ENCODE data around the gene BDH1.
A peak's percentile ranks its signal among the peaks of the same experiment; 100 is the strongest.
"Not testable (repeated sequence)": the region's sequence is repeated elsewhere in the genome, so short reads cannot be mapped to it uniquely, and the experiment has no call there.

BDH1 gene

GRCh38 chr3:197555281-197556261 lies at the start of gene BDH1:
BDH1 (minus strand) TSS chr3:197555968; CDS start chr3:197546443, 9,525 bp downstream.
- Histone ChIP-seq H3K4me3 (ENCODE audit: low read depth in 1 of 2, low read length in 2 of 2) (peak within 1 kb of the TSS; percentile 88 to 91), H3K4me1 (ENCODE audit: insufficient read depth, low read length) (peaks cover 8% of the 10 kb centered on the region), H3K36me3 (ENCODE audit: insufficient read depth, low read length) (no peaks in the 10 kb centered on the region), H3K27ac (ENCODE audit: low read depth, low read length) (peak within 1 kb of the TSS; percentile 75), H3K9ac (ENCODE audit: low read length) (peak within 1 kb of the TSS; percentile 87), H3K9me3 (ENCODE audit: low read length) (no peaks in the 10 kb centered on the region), H3K27me3 (ENCODE audit: control insufficient read depth in 1 of 2, insufficient read depth in 2 of 2, low read length in 2 of 2) (peaks cover 10 to 22% of the 10 kb centered on the region in 2 donors)

DNA sequence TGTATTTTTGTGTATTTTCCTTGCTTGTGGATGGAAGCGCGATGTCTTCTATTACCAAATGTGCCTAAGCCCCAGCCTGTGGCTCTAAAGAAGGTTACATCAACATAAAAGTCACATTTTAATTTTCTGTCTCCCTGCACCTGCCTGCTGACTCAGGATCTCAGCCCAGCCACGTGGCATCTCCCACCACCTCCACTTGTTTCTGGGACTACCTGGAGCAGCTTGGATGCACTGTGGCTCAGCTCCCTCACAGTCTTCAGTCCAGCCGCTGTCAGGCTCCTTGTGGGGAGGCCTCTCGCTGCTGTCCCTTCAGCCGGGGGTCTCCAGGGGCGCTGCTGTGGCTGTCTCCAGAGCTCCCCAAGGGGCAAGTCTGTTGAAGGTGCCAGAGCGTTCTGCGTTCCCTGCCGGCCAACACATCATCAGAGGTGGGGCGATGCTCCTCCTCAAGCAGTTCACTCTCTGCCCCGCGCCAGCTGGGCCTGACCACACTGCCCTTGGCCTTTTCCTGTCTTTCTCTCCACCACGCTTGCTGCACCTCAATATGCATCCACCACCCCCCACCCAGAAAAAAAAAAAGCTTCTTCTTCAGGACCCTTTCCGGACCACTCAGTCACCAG lies 47.7 kb upstream of the BDH1 start:
- no peak overlapping the region for H3K4me3 ChIP-seq (ENCODE audit: low read depth in 1 of 2, low read length in 2 of 2)
- H3K9me3 ChIP-seq (ENCODE audit: low read length), result no peaks in the 10 kb centered on the region
- no peak overlapping the region for H3K27ac ChIP-seq (ENCODE audit: low read depth, low read length)
- H3K36me3 ChIP-seq (ENCODE audit: insufficient read depth, low read length), result peaks cover 24% of the 10 kb centered on the region
- no peaks in the 10 kb centered on the region for H3K27me3 ChIP-seq (ENCODE audit: control insufficient read depth in 1 of 2, insufficient read depth in 2 of 2, low read length in 2 of 2)
- H3K9ac ChIP-seq (ENCODE audit: low read length), result no peak overlapping the region
- H3K4me1 ChIP-seq (ENCODE audit: insufficient read depth, low read length), result peaks cover 8% of the 10 kb centered on the region

- not testable (repeated sequence) for H3K9me3 ChIP-seq (ENCODE audit: low read length); H3K27ac ChIP-seq (ENCODE audit: low read depth, low read length); H3K4me3 ChIP-seq (ENCODE audit: low read depth in 1 of 2, low read length in 2 of 2); H3K4me1 ChIP-seq (ENCODE audit: insufficient read depth, low read length); H3K27me3 ChIP-seq (ENCODE audit: control insufficient read depth in 1 of 2, insufficient read depth in 2 of 2, low read length in 2 of 2); H3K9ac ChIP-seq (ENCODE audit: low read length)
- peaks cover 13% of the 10 kb centered on the region for H3K36me3 ChIP-seq (ENCODE audit: insufficient read depth, low read length)
Observed at GRCh38 chr3:197602351-197602750, 46.6 kb upstream of the BDH1 start.

- not testable (repeated sequence) for H3K27ac ChIP-seq (ENCODE audit: low read depth, low read length); H3K4me1 ChIP-seq (ENCODE audit: insufficient read depth, low read length); H3K4me3 ChIP-seq (ENCODE audit: low read depth in 1 of 2, low read length in 2 of 2); H3K9ac ChIP-seq (ENCODE audit: low read length); H3K36me3 ChIP-seq (ENCODE audit: insufficient read depth, low read length); H3K9me3 ChIP-seq (ENCODE audit: low read length); H3K27me3 ChIP-seq (ENCODE audit: control insufficient read depth in 1 of 2, insufficient read depth in 2 of 2, low read length in 2 of 2)
Observed at GRCh38 chr3:197601566-197601840, 45.7 kb upstream of the BDH1 start.

- Histone ChIP-seq H3K4me3 (ENCODE audit: low read depth in 1 of 2, low read length in 2 of 2) (no peak overlapping the region), H3K36me3 (ENCODE audit: insufficient read depth, low read length) (no peaks in the 10 kb centered on the region), H3K27me3 (ENCODE audit: control insufficient read depth in 1 of 2, insufficient read depth in 2 of 2, low read length in 2 of 2) (no peaks in the 10 kb centered on the region), H3K9ac (ENCODE audit: low read length) (no peak overlapping the region), H3K9me3 (ENCODE audit: low read length) (no peaks in the 10 kb centered on the region), H3K27ac (ENCODE audit: low read depth, low read length) (no peak overlapping the region), H3K4me1 (ENCODE audit: insufficient read depth, low read length) (peaks cover 8% of the 10 kb centered on the region)
Observed at GRCh38 chr3:197600796-197601565, 45.2 kb upstream of the BDH1 start.

GRCh38 chr3:197599089-197599765 lies 43.5 kb upstream of the BDH1 start:
- H3K9me3 ChIP-seq (ENCODE audit: low read length), result no peaks in the 10 kb centered on the region
- H3K4me3 ChIP-seq (ENCODE audit: low read depth in 1 of 2, low read length in 2 of 2), result no peak overlapping the region
- H3K27me3 ChIP-seq (ENCODE audit: control insufficient read depth in 1 of 2, insufficient read depth in 2 of 2, low read length in 2 of 2), result no peaks in the 10 kb centered on the region
- no peak overlapping the region for H3K9ac ChIP-seq (ENCODE audit: low read length)
- H3K4me1 ChIP-seq (ENCODE audit: insufficient read depth, low read length), result peaks cover 8% of the 10 kb centered on the region
- H3K36me3 ChIP-seq (ENCODE audit: insufficient read depth, low read length), result no peaks in the 10 kb centered on the region
- H3K27ac ChIP-seq (ENCODE audit: low read depth, low read length), result no peak overlapping the region

DNA sequence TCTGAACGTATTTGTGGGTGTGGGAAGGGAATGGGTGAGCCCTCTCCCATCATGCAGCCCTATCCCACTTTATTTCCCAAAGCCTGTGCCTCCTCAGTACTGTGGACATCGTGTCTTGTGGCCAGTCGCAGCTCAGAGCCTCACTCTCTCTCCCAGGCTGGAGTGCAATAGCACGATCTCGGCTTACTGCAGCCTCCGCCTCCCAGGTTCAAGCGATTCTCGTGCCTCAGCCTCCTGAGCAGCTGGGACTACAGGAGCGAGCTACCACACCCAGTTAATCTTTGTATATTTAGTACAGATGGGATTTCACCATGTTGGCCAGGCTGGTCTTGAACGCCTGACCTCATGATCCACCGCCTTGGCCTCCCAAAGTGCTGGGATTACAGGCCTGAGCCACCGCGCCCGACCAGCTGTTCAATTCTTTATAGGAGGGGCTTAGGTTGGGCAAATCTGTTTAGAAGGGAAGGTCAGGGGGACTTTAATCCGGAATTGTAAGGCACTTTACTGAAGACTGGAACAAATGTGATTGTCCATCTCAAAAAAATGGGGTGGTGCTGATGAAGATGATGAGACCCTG lies 42.7 kb upstream of the BDH1 start:
- no peak overlapping the region for H3K27ac ChIP-seq (ENCODE audit: low read depth, low read length)
- no peaks in the 10 kb centered on the region for H3K36me3 ChIP-seq (ENCODE audit: insufficient read depth, low read length)
- H3K9me3 ChIP-seq (ENCODE audit: low read length), result no peaks in the 10 kb centered on the region
- H3K9ac ChIP-seq (ENCODE audit: low read length), result no peak overlapping the region
- no peak overlapping the region for H3K4me3 ChIP-seq (ENCODE audit: low read depth in 1 of 2, low read length in 2 of 2)
- H3K4me1 ChIP-seq (ENCODE audit: insufficient read depth, low read length), result peaks cover 8% of the 10 kb centered on the region
- H3K27me3 ChIP-seq (ENCODE audit: control insufficient read depth in 1 of 2, insufficient read depth in 2 of 2, low read length in 2 of 2), result no peaks in the 10 kb centered on the region

DNA sequence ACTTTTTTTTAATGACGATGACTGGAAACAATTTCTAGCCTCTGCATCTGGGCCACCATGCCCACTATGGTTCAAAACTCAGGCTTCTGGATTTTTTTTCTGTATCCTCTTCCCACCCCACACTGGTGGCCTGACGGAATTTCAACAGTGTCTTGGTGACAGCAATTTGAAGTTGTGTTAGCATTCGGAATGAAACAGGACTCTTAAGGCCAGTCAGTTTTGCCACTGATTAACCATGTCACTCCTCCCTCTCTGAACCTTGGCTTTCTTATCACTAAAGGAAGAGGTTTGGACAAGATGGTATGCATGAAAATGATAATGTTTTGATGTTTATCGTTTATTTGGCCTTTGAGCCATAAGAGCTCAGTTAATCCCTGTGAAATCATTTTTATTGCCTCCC lies 41.6 kb upstream of the BDH1 start:
- no peak overlapping the region for H3K27ac ChIP-seq (ENCODE audit: low read depth, low read length)
- no peaks in the 10 kb centered on the region for H3K36me3 ChIP-seq (ENCODE audit: insufficient read depth, low read length)
- H3K9ac ChIP-seq (ENCODE audit: low read length), result no peak overlapping the region
- no peaks in the 10 kb centered on the region for H3K27me3 ChIP-seq (ENCODE audit: control insufficient read depth in 1 of 2, insufficient read depth in 2 of 2, low read length in 2 of 2)
- H3K4me3 ChIP-seq (ENCODE audit: low read depth in 1 of 2, low read length in 2 of 2), result no peak overlapping the region
- H3K4me1 ChIP-seq (ENCODE audit: insufficient read depth, low read length), result peaks cover 8% of the 10 kb centered on the region
- H3K9me3 ChIP-seq (ENCODE audit: low read length), result no peaks in the 10 kb centered on the region

- Histone ChIP-seq H3K27me3 (ENCODE audit: control insufficient read depth in 1 of 2, insufficient read depth in 2 of 2, low read length in 2 of 2) (no peaks in the 10 kb centered on the region), H3K27ac (ENCODE audit: low read depth, low read length) (no peak overlapping the region), H3K4me3 (ENCODE audit: low read depth in 1 of 2, low read length in 2 of 2) (no peak overlapping the region), H3K9me3 (ENCODE audit: low read length) (no peaks in the 10 kb centered on the region), H3K4me1 (ENCODE audit: insufficient read depth, low read length) (peaks cover 8% of the 10 kb centered on the region), H3K36me3 (ENCODE audit: insufficient read depth, low read length) (no peaks in the 10 kb centered on the region), H3K9ac (ENCODE audit: low read length) (no peak overlapping the region)
Observed at GRCh38 chr3:197595470-197596185, 39.9 kb upstream of the BDH1 start.

- Histone ChIP-seq H3K4me3 (ENCODE audit: low read depth in 1 of 2, low read length in 2 of 2) (no peak overlapping the region), H3K36me3 (ENCODE audit: insufficient read depth, low read length) (no peaks in the 10 kb centered on the region), H3K4me1 (ENCODE audit: insufficient read depth, low read length) (no peaks in the 10 kb centered on the region), H3K27me3 (ENCODE audit: control insufficient read depth in 1 of 2, insufficient read depth in 2 of 2, low read length in 2 of 2) (no peaks in the 10 kb centered on the region), H3K27ac (ENCODE audit: low read depth, low read length) (no peak overlapping the region), H3K9me3 (ENCODE audit: low read length) (no peaks in the 10 kb centered on the region), H3K9ac (ENCODE audit: low read length) (no peak overlapping the region)
Observed at GRCh38 chr3:197593046-197593380, 37.2 kb upstream of the BDH1 start.

Measured in muscle layer of colon (tissue), 2 donors.